ENCODE data around the gene ZNF335.
"Not testable (repeated sequence)": the region's sequence is repeated elsewhere in the genome, so short reads cannot be mapped to it uniquely, and the experiment has no call there.

Gene ZNF335

DNA sequence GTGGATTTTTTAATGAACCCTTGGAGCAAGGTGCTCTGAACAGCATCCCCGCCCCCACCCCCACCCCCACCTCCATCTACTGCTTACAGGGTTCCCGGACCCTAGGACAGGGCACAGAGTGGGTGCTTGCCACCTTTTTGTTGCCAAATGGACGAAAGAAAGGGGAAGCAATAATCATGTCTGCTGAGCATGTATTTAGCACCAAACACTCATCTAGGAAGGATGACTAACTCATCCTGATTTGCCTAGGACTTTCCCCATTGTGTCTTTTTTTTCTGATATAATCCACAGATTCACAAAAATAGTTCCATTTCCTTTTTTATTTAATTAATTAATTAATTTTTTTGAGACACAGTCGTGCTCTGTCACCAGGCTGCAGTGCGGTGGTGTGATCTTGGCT, 58.9 kb downstream of the ZNF335 start:
- in situ Hi-C loops (cut with MboI; ENCODE audit: low sequenced_read_pairs): no loop called here

DNA sequence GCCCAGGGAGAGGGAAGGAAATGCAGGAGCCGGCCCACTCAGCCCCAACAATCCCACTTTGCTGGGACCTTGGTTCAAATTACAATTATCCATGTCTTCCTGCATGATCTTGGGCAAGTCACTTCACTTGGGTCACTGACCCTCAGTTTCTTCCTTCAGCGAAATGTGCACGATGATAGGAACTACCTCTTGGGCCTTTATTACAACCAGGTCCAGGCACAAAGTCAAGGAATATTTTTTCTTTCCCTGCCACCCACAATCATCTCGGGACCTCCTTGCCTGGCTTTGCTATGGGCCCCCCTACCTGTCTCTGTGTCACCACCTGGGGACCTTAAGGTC, 59.7 kb downstream of the ZNF335 start:
- in situ Hi-C loops (cut with MboI; ENCODE audit: low sequenced_read_pairs): no loop called here

DNA sequence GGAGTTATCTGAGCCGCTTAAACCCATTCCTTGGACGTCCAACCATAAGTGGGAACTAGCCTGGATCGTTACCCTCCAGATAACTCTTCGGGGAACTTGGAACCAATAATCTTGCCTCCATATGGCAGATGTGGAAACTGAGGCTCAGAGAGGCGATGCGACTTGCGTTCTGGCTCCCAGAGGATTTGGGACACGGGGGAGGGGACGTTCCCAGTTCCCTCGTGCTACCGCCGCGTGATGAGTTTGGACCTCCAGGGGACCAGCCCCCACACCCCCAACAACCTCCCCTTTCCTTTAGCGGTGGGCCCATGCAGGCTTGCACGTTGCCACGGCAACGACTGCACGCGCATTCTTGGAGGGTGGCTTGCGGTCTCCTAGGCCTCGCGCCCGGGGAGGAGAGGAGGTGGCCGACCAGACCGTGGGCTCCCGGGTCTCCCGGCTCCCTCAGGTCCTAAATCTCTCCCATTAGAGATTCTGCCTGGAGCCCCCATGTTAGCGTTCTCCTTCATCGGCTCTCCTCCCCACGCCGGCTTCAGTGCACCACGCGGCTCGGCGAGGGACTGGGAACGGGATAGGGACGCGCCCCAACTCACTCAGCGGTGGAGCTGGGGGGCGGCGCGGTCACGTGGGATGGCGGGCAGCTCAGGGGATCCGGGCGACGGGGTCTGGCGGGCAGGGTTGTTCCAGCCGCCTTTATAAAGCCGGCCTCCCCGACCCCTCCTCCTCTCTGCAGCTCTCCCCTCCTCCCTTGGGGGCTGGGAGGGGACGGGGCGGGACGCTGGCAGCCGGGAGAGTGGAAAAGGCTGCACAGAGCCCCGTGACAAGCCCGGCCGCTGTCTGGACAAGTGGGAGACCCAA, 60.3 kb downstream of the ZNF335 start, which contains the start of gene PLTP:
Gene PLTP (minus strand): TSS at position 670 of the 858 bp plus-strand sequence. CDS start 703 bp downstream, outside the sequence.
- in situ Hi-C loops (cut with MboI; ENCODE audit: low sequenced_read_pairs): no loop called here

DNA sequence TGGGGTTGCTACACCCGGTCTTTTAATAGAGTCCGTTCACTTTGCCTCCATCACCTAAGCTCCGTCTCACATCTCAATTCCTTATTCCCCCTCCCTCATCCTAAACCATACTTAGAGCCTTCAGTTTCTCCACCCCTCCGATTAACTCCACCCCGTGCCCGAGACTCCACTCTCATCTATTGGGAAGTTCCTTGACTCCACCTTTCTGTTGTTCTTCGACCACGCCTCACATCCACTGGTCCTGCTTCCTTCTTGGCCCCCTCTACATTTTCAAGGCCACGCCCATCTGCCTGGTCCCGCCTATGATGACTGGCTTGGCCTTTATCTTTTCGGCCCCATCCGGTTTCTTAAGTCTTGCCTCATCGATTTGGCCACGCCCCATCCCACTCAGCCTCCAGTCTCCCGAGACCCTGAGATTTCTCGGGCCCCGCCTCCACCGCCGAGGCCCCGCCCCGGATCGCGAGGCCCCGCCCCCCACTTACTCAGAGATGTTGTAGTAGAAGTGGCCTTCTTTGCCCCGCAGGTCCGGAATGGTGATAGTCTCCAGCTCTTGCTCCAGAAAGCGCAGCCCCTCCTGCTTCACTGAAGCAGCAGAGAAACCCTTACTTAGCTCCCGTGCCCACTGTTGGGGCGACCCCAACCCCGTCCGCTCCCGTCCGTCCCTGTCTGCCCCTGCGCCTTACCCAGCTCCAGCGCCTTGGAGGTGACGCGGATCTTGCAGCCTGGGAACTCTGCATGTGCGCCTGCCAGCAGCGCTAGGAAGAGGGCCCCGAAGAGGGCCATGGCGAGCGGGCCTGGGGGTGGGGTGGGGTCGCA, 61.1 kb downstream of the ZNF335 start:
- in situ Hi-C loops (cut with MboI; ENCODE audit: low sequenced_read_pairs): no loop called here

DNA sequence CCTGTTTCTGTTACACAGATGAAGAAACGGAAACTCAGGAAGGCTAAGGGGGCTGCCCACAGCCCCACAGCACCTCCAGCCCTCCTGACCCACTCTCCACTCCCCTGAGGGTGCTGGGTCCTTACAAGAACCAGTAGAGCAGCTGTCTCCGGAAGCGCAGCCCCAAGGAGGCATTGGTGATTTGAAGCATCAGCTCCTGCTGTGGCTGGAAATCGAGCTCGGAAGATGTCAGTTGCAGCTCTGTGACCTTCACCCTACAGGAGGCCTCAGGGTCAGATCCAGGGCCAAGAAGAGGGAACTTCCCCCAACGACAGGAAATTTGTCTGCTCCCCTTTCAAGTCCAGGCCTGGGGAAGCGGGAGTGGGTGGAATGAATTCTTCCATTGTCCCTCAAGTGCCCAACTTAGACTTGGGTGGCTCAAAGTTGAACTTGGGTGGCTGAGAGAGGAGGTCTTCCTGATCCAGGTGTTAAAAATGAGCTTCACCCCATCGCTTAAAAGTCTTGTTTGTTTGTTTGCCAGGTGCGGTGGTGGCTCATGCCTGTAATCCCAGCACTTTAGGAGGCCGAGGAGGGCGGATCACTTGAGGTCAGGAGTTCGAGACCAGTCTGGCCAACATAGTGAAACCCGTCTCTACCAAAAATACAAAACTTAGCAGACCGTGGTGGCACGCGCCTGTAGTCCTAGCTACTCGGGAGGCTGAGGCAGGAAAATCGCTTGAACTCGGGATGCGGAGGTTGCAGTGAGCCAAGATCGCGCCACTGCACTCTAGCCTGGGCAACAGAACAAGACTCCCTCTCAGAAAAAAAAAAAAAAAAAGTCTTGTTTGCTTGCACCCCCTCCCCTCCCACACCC, 62.0 kb downstream of the ZNF335 start:
- in situ Hi-C loops (cut with MboI; ENCODE audit: low sequenced_read_pairs): no loop called here

DNA sequence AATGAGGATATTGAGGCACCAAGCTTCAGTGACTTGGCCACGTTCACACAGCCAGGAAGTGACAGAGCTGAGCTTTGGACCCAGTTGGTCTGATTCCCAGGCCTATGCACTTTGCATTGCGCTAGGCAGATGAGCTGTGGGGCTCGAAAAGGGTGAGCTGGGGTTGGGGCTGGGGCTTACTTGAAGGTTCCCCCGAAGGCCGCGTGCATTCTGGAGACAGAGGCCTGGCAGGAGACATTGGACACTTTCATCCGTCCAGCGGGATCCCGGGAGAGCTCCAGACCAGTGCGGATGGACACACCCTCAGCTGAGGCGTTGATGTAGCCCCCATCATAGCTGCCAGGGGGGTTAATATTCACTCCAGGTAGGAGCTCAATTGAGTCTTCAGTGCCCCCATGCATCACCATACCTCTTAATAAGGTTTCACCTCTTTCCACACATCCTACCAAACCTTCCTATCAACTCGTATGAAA, 62.6 kb downstream of the ZNF335 start:
- in situ Hi-C loops (cut with MboI; ENCODE audit: low sequenced_read_pairs): no loop called here

DNA sequence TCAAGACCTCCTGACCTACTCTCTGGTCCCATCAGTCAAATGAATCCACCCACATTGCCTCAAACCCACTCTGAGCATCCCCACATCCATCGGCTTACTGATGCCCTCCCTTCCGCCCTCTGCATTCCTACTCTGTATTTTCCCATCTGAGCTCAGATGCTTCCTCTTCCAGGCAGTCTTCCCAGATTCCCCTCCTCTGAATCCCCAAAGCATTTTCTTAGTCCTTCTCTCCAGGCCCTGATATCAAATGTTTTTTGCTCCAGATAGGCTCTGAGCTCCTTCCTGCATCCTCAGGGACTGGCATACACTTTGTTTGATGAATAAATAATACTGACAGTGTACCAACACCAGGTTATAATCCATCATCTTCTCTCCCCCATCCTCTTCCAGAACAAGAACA, 63.9 kb downstream of the ZNF335 start:
- in situ Hi-C loops (cut with MboI; ENCODE audit: low sequenced_read_pairs): no loop called here

DNA sequence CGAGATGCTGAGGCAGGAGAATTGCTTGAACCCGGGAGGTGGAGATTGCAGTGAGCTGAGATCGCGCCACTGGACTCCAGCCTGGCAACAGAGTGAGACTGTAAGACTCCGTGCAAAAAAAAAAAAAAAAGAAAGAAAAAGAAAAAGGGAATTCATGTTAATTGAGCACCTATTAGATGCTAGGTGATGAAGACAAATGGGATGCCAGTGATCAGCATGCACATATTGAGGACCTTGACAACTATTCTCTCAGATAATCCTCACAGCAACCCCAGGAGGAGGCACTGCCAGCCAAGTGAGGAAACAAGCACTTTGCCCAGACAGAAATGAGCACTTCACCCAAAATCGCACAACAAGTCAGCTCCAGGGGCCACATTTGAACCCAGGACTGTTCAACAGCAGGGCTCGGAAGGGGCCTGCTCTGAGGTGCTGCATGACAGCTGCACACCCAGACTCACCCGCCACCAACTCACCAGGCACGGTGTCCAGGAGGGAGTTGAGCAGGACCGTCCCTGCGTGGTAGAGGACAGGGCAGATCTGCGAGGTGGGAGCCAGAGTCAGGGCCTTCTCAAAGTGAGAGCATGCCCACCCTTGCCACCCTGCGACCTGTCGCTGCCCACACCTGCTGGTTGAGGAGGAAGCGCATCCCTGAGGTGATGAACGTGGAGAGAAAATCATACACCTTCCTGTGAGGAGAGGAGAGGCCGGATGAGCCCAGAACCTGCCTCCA, 64.6 kb downstream of the ZNF335 start:
- in situ Hi-C loops (cut with MboI; ENCODE audit: low sequenced_read_pairs): no loop called here

DNA sequence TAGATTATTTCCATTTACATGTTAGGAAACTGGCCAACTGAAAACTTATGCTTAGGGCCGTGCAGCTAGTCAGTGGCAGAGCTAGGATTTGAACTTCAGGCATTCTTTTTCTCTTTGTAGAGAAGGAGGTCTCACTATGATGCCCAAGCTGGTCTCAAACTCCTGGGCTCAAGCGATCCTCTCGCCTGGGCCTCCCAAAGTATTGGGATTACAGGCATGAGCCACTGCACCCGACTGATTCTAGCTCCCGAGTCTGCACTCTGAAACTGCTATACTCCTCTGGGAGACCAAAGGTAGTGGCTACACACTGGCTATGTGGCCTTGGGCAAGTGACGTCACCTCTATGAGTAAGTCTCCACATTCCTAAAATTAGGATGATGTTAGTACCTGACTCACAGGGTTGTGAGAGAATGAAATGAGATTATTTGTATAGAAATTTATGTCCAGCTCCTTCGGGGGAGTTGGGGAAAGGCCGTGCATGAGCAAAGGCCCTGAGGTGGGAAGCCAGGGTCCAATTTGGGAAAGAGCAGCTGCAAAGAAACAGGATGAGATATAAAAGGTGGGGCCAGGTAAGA, 66.4 kb downstream of the ZNF335 start:
- in situ Hi-C loops (cut with MboI; ENCODE audit: low sequenced_read_pairs): no loop called here

DNA sequence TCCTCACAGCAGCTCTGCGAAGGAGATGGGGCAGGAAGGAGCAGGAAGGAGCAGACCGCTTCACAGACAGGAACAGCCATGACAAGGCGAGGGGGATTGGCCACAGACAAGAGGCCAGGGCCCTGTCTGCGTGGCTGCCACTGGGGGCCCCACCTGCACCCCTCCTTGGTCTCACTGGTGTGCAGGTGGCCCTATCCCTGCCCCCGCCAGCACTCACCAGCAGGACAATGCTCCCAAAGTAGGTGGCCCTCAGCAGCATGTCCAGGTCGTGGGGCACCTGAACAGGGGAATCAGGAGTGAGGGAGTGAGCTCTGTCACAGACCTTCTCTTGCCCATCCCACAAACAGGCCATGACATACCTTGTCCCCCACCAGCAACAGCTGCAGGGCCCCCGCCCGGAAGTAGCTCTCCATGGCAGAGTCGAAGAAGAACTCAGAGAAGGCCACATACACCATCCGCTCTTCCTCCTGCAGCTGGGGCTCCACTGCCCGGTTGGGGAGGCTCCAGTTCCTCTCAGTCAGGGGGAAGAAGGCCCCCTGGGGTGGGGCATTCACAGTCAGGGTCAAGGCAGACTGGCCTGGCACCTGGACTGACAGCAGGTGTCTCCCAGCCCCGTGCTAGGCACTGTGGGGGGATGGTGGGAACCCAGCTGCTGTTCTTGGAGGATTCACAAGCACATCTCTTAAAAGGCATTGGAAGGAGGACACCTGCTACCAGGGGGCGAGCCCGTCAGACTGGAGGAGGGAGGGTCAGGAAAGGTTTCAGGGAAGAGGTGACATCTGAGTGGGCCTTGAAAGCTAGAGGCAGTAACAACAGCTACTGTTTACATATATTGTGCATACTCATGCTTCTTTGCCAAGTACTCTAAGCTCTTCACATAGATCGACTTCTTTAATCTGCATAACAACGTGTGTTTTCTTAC, 67.2 kb downstream of the ZNF335 start:
- in situ Hi-C loops (cut with MboI; ENCODE audit: low sequenced_read_pairs): no loop called here

DNA sequence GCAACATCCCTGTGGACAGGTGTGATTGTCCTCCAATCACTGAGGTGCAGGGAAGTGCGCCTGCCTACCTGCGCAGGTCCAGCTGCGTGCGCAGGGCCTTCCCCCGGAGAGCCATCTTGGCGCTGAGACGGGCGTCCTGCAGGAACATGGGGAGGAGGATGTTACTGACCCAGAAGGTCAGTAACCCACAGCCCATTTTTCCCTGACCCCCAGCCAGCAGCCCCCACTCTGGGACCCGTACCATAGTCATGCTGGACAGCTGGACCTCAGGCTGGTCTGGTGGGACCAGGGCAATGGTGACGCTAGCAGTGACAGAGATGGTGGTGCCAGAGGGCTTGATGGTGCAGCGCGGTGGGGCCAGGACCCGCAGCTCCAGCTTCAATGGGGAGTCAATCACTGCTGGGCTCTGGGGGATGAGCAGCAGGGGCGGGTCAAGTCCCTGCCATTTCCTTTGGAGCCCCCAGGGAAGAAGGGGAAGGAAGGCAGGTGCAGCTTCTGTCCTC, 69.8 kb downstream of the ZNF335 start:
- in situ Hi-C loops (cut with MboI; ENCODE audit: low sequenced_read_pairs): no loop called here

DNA sequence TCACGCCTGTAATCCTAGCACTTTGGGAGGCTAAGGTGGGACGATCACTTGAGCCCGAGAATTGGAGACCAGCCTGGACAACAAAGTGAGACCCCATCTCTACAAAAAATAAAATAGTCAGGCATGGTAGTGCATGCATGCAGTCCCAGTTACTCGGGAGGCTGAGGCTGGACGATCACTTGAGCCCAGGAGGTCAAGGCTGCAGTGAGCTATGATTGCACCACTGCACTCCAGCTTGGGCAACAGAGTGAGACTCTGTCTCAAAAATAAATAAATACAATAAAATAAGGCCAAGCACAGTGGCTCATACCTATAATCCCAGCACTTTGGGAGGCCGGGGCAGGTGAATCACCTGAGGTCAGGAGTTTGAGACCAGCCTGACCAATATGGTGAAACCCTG, 70.7 kb downstream of the ZNF335 start:
- in situ Hi-C loops (cut with MboI; ENCODE audit: low sequenced_read_pairs): not testable (repeated sequence)

DNA sequence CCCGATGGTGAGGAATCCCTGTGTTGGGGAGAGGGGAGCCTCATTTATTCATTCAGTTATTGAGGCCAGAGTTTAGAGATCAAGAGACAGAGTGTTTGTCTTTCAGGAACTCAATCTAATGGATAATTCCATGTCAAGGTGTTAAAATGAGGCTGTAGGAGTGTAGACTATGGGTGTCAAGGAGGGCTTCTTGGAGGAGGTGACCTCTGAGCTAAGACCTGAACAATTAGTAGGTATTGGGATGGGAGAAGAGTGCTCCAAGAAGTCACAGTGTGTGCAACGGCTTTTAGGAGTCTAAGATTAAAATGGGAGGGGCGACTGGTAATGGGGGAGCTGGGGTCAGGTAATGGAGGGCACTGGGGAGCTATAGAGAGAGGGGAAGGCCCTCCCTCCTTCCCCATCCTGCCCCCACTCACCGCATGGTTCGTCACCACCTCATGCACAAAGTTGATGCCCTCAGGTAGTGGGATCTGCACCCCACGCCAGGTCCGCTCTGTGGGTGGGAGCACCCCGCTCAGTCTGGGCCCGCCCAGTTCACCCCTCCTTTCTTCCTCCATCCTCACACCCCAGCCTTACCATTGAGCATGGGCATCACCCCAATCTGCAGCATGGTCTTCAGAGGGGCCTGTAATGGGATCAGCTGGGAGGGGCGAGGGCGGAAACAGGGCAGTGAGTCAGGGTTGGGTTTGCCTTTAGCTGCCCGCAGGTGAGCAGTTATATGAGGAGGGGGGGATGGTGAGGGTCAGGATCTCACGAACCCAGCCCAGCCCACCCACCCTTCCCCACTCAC, 72.8 kb downstream of the ZNF335 start:
- in situ Hi-C loops (cut with MboI; ENCODE audit: low sequenced_read_pairs): no loop called here

All from hTERT RPE-1 (cell line).